ENCODE measurements around the gene MYPOP. TPM values are rescaled to one million over a fixed set of nuclear protein-coding genes. Genes with fewer than 3 reads are reported as not detected.

MYPOP gene
- total RNA-seq, 1 experiment from 2014 or later, result 13.6 TPM

DNA sequence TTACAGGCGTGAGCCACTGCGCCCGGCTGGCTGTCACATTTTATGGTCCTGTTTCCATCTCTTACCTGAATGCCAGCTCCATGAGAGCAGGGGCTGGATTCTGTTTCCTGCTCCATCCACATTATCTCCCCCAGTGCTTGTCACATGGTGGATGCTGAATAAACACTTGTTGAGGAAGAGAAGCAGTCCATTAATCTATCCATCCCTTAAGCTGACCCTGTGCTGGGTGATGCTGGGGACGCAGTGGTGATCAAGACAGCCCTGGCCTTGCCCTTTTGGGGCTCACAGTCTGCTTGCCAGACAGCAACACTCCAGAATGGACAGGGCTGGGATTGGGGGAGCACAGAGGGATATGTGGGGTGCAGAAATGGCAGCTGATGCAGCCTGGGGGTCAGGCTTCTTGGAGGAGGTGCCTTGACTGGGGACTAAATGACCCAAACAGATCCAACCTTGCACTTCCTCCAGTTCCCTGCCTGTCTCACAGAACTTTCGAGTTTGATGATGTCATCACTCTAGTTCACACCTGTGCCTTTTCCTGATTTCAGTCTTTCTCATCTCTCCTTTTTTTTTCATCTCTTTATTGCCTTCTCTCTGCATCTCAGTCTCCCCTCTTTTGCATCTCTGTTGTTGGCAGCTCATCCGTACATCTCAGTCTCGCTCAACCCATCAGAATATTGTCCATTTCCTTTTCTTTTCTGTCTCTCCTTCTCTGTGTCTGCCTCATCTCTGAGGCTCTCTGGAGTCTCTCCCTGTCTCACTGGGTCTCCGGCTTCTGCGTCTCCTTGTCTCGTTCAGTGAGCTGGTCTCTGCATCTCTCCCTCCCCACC is 21.1 kb downstream of the MYPOP start:
- BruUV-seq (replicated peaks), result no TSS peak
- Histone ChIP-seq H3K36me3 (ENCODE audit: low read depth) (no peaks in the 10 kb centered on the region), H3F3A (ENCODE audit: insufficient read depth, low read depth) (peaks cover 29% of the 10 kb centered on the region), H3K4me3 (no peak overlapping the region), H3K9me3 (ENCODE audit: insufficient read depth, low read depth) (no peaks in the 10 kb centered on the region), H3K9me2 (ENCODE audit: insufficient read depth) (no peaks in the 10 kb centered on the region), H3K27me3 (ENCODE audit: insufficient read depth, low read depth) (peaks cover 5% of the 10 kb centered on the region; the same call in 1 of the 2 replicates), H3K4me2 (no peak overlapping the region), H3K79me2 (ENCODE audit: low read depth) (peaks cover 23% of the 10 kb centered on the region), H4K20me1 (ENCODE audit: insufficient read depth) (peaks cover 32% of the 10 kb centered on the region), H3K4me1 (replicated peaks; ENCODE audit: insufficient read depth) (peaks cover 27% of the 10 kb centered on the region), H2AFZ (no peak overlapping the region), H3K27ac (no peak overlapping the region)
- no peak for DNase-seq
- CTCF ChIA-PET, result interaction anchor here (0.7 to 1.8 kb wide), 2 partner anchors 18 to 99 kb away, joined by 6 to 7 read pairs; partner anchors contain the start of genes DMPK and FOXA3
- POLR2A ChIA-PET (ENCODE audit: unreplicated experiment), result no interaction called here
- intact Hi-C loops (cut with micrococcal nuclease; ENCODE audit: unreplicated experiment), result loop anchor here (5.0 kb wide), 2 partner anchors 114 to 136 kb away; partner anchors contain the start of gene SIX5
- TF ChIP-seq, protein P1, sequence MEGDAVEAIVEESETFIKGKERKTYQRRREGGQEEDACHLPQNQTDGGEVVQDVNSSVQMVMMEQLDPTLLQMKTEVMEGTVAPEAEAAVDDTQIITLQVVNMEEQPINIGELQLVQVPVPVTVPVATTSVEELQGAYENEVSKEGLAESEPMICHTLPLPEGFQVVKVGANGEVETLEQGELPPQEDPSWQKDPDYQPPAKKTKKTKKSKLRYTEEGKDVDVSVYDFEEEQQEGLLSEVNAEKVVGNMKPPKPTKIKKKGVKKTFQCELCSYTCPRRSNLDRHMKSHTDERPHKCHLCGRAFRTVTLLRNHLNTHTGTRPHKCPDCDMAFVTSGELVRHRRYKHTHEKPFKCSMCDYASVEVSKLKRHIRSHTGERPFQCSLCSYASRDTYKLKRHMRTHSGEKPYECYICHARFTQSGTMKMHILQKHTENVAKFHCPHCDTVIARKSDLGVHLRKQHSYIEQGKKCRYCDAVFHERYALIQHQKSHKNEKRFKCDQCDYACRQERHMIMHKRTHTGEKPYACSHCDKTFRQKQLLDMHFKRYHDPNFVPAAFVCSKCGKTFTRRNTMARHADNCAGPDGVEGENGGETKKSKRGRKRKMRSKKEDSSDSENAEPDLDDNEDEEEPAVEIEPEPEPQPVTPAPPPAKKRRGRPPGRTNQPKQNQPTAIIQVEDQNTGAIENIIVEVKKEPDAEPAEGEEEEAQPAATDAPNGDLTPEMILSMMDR (conservative IDR thresholded peaks at IDR 0.05), result no peak
- no peak for TF ChIP-seq EZH2 (IDR thresholded peaks at IDR 0.05; ENCODE audit: low read depth)

DNA sequence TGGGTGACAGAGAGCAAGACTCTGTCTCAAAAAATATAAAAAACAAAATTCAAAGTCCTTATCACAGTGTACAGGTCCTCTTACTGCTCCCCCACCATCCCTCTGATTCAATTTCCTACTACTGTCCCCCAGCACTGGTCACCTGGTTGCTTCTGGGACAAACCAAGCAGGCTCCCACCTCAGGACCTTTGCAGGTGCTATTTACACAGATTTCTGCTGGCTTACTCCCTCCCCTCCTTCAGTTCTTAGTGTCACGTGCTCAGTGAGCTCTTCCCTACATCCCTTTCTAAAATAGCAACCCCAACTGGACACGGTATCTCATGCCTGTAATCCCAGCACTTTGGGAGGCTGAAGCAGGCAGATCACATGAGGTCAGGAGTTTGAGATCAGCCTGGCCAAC is 22.4 kb downstream of the MYPOP start:
- Histone ChIP-seq H3K9me3 (ENCODE audit: insufficient read depth, low read depth) (no peaks in the 10 kb centered on the region), H3K79me2 (ENCODE audit: low read depth) (peaks cover 17% of the 10 kb centered on the region), H3K4me3 (no peak overlapping the region), H3K27me3 (ENCODE audit: insufficient read depth, low read depth) (peaks cover 18% of the 10 kb centered on the region), H3K9me2 (ENCODE audit: insufficient read depth) (no peaks in the 10 kb centered on the region), H3K27ac (no peak overlapping the region), H4K20me1 (ENCODE audit: insufficient read depth) (peaks cover 30% of the 10 kb centered on the region), H3F3A (ENCODE audit: insufficient read depth, low read depth) (peaks cover 29% of the 10 kb centered on the region), H3K36me3 (ENCODE audit: low read depth) (no peaks in the 10 kb centered on the region), H2AFZ (no peak overlapping the region), H3K4me1 (replicated peaks; ENCODE audit: insufficient read depth) (peaks cover 25% of the 10 kb centered on the region), H3K4me2 (no peak overlapping the region)
- DNase-seq, result no peak
- BruUV-seq (replicated peaks), result no TSS peak
- CTCF ChIA-PET, result no interaction called here
- POLR2A ChIA-PET (ENCODE audit: unreplicated experiment), result no interaction called here
- intact Hi-C loops (cut with micrococcal nuclease; ENCODE audit: unreplicated experiment), result loop anchor here (5.0 kb wide), 2 partner anchors 113 to 137 kb away; partner anchors contain the start of gene SIX5
- TF ChIP-seq EZH2 (IDR thresholded peaks at IDR 0.05; ENCODE audit: low read depth), result no peak
- TF ChIP-seq, protein P1 (conservative IDR thresholded peaks at IDR 0.05), result no peak

DNA sequence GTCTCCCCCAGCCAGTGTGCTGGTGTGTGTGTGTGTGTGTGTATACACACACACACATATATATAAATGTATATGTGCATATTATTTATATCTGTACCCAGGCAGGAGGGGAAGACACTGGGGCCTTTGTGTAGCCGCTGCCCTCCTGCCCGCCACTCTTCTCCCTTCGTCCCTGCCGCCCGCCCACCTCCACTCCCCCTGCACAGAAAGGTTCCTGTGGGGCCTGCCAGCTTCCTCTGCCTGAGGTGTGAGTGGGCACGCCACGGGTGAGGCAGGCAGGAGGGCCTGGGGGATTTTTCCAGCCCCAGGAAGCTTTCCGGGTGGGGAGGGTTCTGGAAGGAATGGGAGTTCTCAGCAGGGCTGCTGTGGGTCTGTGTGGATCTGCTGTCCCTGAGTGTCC is 23.4 kb downstream of the MYPOP start:
- peaks cover 8% of the 10 kb centered on the region for H3K79me2 ChIP-seq (ENCODE audit: low read depth)
- peaks cover 17% of the 10 kb centered on the region for H3K4me1 ChIP-seq (replicated peaks; ENCODE audit: insufficient read depth)
- H3K9me2 ChIP-seq (ENCODE audit: insufficient read depth), result no peaks in the 10 kb centered on the region
- H3K27ac ChIP-seq, result no peak overlapping the region
- no peaks in the 10 kb centered on the region for H3K36me3 ChIP-seq (ENCODE audit: low read depth)
- intact Hi-C loops (cut with micrococcal nuclease; ENCODE audit: unreplicated experiment), result no loop called here
- H2AFZ ChIP-seq, result no peak overlapping the region
- no peak for DNase-seq
- H3F3A ChIP-seq (ENCODE audit: insufficient read depth, low read depth), result peaks cover 29% of the 10 kb centered on the region
- H3K27me3 ChIP-seq (ENCODE audit: insufficient read depth, low read depth), result peaks cover 27% of the 10 kb centered on the region
- ChIA-PET CTCF (interaction anchor here (0.6 kb wide), 1 partner anchor 163 kb away, joined by 6 read pairs; no protein-coding TSS in a partner anchor), POLR2A (ENCODE audit: unreplicated experiment) (no interaction called here)
- H3K9me3 ChIP-seq (ENCODE audit: insufficient read depth, low read depth), result no peaks in the 10 kb centered on the region
- H3K4me2 ChIP-seq, result no peak overlapping the region
- TF ChIP-seq, protein P1 (conservative IDR thresholded peaks at IDR 0.05), result no peak
- no peak for TF ChIP-seq EZH2 (IDR thresholded peaks at IDR 0.05; ENCODE audit: low read depth)
- H3K4me3 ChIP-seq, result no peak overlapping the region
- BruUV-seq (replicated peaks), result no TSS peak
- peaks cover 20% of the 10 kb centered on the region for H4K20me1 ChIP-seq (ENCODE audit: insufficient read depth)
